ENCODE results near the gene TNRC18.

DNA sequence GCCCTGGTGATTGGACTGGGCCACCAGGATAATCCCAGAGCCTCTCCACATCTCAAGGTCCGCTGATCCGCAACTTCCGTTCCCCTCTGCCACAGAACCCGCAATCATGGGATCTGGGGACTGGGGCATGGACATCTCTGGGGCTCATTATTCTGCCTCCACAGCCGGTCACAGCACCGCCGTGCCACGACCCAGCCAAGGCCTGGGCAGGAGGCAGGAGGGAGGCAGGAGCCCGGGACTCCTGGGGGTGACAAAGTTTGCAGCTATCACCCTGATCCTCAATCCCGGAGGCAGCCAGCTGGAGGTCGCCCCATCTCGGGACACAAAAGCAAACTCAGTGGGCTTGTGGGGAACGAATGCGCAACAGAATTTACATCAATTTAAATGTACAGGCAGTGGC, 42.9 kb upstream of the TNRC18 start:
- TF ChIP-seq FOS (IDR thresholded peaks at IDR 0.05; ENCODE audit: borderline replicate concordance, insufficient read depth, low read length) (no peak), JUN (IDR thresholded peaks at IDR 0.05; ENCODE audit: borderline replicate concordance, insufficient read depth, insufficient read length, low read depth) (no peak), EZH2 (IDR thresholded peaks at IDR 0.05; ENCODE audit: borderline replicate concordance, low read depth, low read length, severe bottlenecking) (no peak), MYC (IDR thresholded peaks at IDR 0.05; ENCODE audit: low read depth, low read length) (no peak), POLR2A (IDR thresholded peaks at IDR 0.05; ENCODE audit: low read depth, low read length) (no peak), POLR2AphosphoS5 (IDR thresholded peaks at IDR 0.05; ENCODE audit: insufficient read depth, low read depth, low read length) (no peak)
- TF ChIP-seq, protein P1, sequence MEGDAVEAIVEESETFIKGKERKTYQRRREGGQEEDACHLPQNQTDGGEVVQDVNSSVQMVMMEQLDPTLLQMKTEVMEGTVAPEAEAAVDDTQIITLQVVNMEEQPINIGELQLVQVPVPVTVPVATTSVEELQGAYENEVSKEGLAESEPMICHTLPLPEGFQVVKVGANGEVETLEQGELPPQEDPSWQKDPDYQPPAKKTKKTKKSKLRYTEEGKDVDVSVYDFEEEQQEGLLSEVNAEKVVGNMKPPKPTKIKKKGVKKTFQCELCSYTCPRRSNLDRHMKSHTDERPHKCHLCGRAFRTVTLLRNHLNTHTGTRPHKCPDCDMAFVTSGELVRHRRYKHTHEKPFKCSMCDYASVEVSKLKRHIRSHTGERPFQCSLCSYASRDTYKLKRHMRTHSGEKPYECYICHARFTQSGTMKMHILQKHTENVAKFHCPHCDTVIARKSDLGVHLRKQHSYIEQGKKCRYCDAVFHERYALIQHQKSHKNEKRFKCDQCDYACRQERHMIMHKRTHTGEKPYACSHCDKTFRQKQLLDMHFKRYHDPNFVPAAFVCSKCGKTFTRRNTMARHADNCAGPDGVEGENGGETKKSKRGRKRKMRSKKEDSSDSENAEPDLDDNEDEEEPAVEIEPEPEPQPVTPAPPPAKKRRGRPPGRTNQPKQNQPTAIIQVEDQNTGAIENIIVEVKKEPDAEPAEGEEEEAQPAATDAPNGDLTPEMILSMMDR (IDR thresholded peaks at IDR 0.05; ENCODE audit: extremely low read depth in 1 of 2, insufficient read depth in 1 of 2, low read depth in 1 of 2, low read length in 2 of 2), result no peak
